Adrenal gland (tissue), 5 donors: ENCODE measurements around the gene CLIC6.

Experiments
- POLR2A ChIP-seq, 2 donors: fragments of 450-650 bp; IDR thresholded peaks; one replicate each; pipeline ENCODE4 v1.6.1; 2017; ENCODE audit warnings: antibody characterized with exemption in 2 of 2, mild to moderate bottlenecking in 2 of 2, moderate library complexity in 1 of 2
- TF ChIP-seq, protein P1 (sequence below), 6 experiments: fragments of 450-650 bp in 4 of 6; fragments of 200-600 bp in 2 of 6; sonication (generic) in 1 of 6; IDR thresholded peaks; 1 replicate in 5 of 6; 2 replicates in 1 of 6; pipeline versions ENCODE4 v1.5.1 to v1.8.0; 2016 to 2021; ENCODE audit warnings: antibody characterized with exemption in 6 of 6, mild to moderate bottlenecking in 2 of 6, moderate library complexity in 1 of 6
- donor health status: DM: no; HTN: no; CAD: no.

DNA sequence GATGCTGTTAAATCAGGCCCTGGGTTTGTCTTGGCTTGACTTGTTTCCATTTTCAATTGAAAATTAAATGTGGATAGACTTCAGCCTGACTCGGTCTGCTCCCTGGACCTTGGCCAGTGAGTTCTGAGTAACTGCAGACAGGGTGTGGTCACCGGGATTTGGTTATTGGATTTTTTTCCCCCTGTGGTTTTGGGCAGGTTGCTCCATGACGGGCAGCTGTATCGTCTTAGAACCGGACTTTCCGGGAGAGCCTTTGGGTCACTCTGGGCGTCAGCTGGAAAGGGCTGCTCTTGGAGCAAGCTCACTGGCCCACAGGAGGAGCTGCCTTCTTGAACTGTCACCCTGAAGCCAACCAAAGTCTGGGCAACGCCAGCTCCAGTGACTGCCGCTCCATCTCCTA is 75.0 kb downstream of the CLIC6 start:
- no peak for TF ChIP-seq POLR2A (IDR thresholded peaks at IDR 0.05)
- TF ChIP-seq, protein P1, sequence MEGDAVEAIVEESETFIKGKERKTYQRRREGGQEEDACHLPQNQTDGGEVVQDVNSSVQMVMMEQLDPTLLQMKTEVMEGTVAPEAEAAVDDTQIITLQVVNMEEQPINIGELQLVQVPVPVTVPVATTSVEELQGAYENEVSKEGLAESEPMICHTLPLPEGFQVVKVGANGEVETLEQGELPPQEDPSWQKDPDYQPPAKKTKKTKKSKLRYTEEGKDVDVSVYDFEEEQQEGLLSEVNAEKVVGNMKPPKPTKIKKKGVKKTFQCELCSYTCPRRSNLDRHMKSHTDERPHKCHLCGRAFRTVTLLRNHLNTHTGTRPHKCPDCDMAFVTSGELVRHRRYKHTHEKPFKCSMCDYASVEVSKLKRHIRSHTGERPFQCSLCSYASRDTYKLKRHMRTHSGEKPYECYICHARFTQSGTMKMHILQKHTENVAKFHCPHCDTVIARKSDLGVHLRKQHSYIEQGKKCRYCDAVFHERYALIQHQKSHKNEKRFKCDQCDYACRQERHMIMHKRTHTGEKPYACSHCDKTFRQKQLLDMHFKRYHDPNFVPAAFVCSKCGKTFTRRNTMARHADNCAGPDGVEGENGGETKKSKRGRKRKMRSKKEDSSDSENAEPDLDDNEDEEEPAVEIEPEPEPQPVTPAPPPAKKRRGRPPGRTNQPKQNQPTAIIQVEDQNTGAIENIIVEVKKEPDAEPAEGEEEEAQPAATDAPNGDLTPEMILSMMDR (IDR thresholded peaks at IDR 0.05), result no peak
